Endothelial cell (in vitro differentiated cells): Measurements from ENCODE around the gene TLDC2. TPM values are rescaled to one million over a fixed set of nuclear protein-coding genes. Genes with fewer than 3 reads are reported as not detected.

Experiments used
- DNase-seq: peaks from one replicate; pipeline ENCODE4 v3.0.0; 2021; ENCODE audit warnings: low spot score
- H3K27ac Mint-ChIP-seq: one replicate; pipeline ENCODE4 v1.8.0; 2021; ENCODE audit warnings: mixed read lengths, inconsistent platforms; ENCODE audit not compliant: unreplicated experiment
- H3K27me3 Mint-ChIP-seq: one replicate; pipeline ENCODE4 v1.8.0; 2021; ENCODE audit warnings: mild to moderate bottlenecking, moderate library complexity, mixed read lengths, inconsistent platforms; ENCODE audit not compliant: unreplicated experiment
- H3K36me3 Mint-ChIP-seq: one replicate; pipeline ENCODE4 v1.8.0; 2021; ENCODE audit warnings: mild to moderate bottlenecking, low read depth, mixed read lengths, inconsistent platforms; ENCODE audit not compliant: unreplicated experiment
- H3K4me1 Mint-ChIP-seq: one replicate; pipeline ENCODE4 v1.8.0; 2021; ENCODE audit warnings: mild to moderate bottlenecking, mixed read lengths, inconsistent platforms; ENCODE audit not compliant: unreplicated experiment
- H3K4me3 Mint-ChIP-seq: one replicate; pipeline ENCODE4 v1.8.0; 2021; ENCODE audit warnings: mild to moderate bottlenecking, mixed read lengths, inconsistent platforms; ENCODE audit not compliant: unreplicated experiment
- H3K9me3 Mint-ChIP-seq: one replicate; pipeline ENCODE4 v1.8.0; 2021; ENCODE audit warnings: mixed read lengths, inconsistent platforms; ENCODE audit not compliant: unreplicated experiment
- long read RNA-seq: library from polyadenylated mRNA; unstranded; transcript quantifications from one replicate; pipeline ENCODE4 v2.0.0, GENCODE V29; 2020; ENCODE audit not compliant: unreplicated experiment
- total RNA-seq: library from RNA; stranded (reverse); fragmentation: NEBNext Ultra II Directional; extraction: Animal tissue kit (Norgen Biotek cat#: 25700); gene quantifications from one replicate; pipeline ENCODE4 v1.2.1, GENCODE V29; 2021; ENCODE audit not compliant: unreplicated experiment
- TF ChIP-seq, protein P1 (sequence below): fragments of 200-600 bp; sonication (generic); IDR thresholded peaks from one replicate; pipeline ENCODE4 v1.5.0; 2021; ENCODE audit warnings: antibody characterized with exemption; ENCODE audit not compliant: unreplicated experiment

Gene TLDC2
- total RNA-seq, result not detected
- long read RNA-seq, result 0 reads

DNA sequence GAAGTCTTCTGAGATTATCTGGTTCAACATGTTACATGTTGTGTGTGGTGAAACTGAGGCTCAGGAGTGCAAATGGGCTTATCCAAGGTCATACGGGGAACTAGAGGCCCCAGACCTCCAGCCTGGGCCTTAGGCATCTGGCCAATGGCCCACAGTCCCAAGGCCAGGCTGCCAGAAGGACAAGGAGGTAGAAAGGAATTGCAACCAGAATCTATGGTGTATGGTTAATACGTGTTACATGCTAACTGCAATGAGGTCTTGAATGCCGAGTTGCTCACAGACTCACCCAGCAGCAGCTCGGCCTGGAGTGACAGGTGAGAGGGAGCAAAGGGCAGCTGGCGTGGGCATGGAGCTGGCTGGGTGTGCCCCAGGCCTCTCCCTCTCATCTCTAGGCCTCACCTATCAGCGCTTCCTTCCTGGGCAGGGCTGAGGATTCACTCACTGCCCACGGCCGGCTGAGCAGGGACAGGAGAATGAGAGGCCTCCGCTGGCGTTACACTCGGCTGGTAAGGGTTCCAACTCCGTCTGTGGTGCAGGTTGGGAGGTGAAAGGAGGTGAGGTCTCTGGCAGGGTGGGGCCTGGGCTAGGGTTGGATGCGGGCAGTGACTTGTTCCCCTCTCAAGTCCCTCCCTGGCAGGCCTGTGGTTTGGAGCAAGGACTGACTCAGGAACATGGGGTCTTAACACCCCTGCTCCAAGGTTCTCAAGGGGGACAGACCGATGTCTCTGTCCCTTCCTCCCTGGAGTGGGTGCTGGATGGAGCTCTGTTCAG lies at the start of gene TLDC2:
Gene TLDC2, plus strand, starts transcription at position 437 of the 771 bp plus-strand sequence. Its CDS starts 37 bp downstream, at position 474.
- DNase-seq, result no peak
- Mint-ChIP-seq H3K27me3 (no peaks in the 10 kb centered on the region), H3K27ac (no peak within 1 kb of the TSS), H3K4me1 (peaks cover 3% of the 10 kb centered on the region), H3K36me3 (no peaks in the 10 kb centered on the region), H3K4me3 (no peak within 1 kb of the TSS), H3K9me3 (no peaks in the 10 kb centered on the region)
- TF ChIP-seq, protein P1, sequence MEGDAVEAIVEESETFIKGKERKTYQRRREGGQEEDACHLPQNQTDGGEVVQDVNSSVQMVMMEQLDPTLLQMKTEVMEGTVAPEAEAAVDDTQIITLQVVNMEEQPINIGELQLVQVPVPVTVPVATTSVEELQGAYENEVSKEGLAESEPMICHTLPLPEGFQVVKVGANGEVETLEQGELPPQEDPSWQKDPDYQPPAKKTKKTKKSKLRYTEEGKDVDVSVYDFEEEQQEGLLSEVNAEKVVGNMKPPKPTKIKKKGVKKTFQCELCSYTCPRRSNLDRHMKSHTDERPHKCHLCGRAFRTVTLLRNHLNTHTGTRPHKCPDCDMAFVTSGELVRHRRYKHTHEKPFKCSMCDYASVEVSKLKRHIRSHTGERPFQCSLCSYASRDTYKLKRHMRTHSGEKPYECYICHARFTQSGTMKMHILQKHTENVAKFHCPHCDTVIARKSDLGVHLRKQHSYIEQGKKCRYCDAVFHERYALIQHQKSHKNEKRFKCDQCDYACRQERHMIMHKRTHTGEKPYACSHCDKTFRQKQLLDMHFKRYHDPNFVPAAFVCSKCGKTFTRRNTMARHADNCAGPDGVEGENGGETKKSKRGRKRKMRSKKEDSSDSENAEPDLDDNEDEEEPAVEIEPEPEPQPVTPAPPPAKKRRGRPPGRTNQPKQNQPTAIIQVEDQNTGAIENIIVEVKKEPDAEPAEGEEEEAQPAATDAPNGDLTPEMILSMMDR, result no peak

DNA sequence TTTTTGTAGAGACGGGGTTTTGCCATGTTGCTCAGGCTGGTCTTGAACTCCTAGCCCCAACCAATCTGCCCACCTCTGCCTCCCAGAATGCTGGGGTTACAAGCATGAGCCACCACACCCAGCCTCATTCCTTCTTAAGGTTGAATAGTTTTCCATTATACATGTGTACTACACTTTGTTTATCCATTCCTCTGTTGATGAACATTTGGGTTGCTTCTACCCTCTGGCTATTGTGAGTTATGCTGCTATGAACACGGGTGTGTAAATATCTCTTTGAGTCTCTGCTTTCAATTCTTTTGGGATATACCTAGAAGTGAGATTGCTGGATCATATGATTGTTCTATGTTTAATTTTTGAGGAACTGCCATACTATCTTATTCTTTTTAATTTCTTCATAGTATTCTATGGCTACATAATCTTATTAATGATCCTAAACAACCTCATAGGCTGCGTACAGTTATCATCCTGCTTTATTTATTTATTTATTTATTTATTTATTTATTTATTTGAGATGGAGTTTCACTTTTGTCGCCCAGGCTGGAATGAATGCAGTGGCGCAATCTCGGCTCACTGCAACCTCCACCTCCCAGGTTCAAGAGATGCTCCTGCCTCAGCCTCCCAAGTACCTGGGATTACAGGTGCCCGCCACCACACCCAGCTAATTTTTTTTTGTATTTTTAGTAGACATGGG lies 49.2 kb upstream of the TLDC2 start:
- DNase-seq, result no peak
- H3K9me3 Mint-ChIP-seq, result no peaks in the 10 kb centered on the region
- no peaks in the 10 kb centered on the region for H3K4me1 Mint-ChIP-seq
- H3K27ac Mint-ChIP-seq, result no peak overlapping the region
- TF ChIP-seq, protein P1, result no peak
- peaks cover 1% of the 10 kb centered on the region for H3K27me3 Mint-ChIP-seq
- H3K36me3 Mint-ChIP-seq, result peaks cover 13% of the 10 kb centered on the region
- H3K4me3 Mint-ChIP-seq, result peak overlapping the region; percentile 4

DNA sequence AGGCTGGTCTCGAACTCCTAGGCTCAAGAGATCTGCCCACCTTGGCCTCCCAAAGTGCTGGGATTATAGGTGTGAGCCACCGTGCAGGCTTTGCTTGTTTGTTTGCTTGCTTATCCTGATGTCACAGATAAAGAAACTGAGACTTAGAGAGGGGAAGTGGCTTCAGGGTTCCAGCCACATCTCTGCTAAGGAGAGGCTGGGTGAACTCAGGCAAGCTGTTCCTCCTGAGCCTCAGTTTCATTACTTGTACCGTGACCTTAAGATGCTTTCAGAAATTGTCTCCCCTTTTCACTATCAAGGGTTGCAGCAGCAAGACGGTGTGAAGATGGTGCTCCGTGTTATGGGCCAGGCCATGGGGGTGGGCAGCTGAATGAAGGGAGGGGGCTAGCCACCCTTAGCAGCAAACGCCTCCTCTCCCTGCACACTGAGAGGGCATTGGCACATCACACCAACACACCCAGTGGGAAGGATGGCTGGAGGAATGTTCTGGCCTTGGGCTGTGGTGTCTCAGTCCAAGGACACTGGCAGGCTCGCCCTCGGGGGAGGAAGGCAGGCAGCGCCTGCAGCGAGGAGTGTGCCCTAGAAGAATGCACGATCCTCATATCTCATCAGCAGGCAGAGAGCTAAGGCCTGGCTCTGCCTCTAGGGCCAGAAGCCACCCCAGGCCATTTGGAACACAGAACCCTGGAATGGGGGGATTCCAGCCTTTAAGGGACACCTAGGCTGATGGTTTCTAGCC lies 48.2 kb upstream of the TLDC2 start:
- Mint-ChIP-seq H3K4me3 (no peak overlapping the region), H3K27me3 (peaks cover 4% of the 10 kb centered on the region), H3K27ac (no peak overlapping the region), H3K9me3 (no peaks in the 10 kb centered on the region), H3K36me3 (peaks cover 13% of the 10 kb centered on the region), H3K4me1 (no peaks in the 10 kb centered on the region)
- TF ChIP-seq, protein P1, result no peak
- DNase-seq, result no peak

DNA sequence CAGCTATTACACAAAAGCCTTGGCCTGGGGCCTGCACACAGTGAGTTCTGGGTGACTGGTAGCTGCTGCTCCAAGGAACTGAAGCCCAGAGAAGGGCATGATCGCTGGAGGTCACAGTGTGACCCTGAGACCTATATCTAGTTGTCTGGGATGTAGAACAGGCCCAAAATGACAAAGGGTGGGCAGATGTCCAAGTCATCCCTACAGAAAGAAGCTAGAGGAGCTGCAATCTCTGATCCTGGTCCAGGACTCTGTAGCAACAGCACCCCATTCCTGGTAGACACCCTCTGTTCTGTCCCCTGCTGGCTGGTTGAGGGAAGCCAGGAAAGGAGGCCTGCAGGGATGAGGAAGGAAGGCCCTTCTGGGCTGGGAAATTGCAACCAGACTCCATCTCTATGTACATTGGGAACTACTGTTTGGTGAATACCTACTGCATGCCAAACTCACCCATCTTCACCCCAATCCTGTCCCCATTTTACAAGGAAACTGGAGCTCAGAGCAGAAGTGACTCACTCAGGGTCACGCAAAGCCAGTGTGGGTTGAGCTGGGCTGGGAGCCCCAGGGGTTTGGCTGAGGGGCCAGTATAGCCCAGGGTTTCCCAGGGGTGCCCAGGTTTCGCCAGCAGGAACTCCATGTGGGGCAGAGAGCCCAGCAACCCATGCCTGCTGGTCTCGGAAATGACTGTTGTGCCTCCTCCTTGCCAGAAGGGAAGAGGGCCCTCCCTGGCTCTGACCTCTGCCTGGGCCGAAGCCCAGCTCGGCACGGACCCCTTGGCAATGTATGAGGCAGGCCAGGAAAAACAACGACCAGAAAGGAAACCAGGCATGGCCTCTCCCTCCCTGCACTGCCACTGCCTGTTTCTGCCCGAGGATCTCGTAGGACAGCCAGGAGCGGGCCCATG lies 44.9 kb upstream of the TLDC2 start:
- TF ChIP-seq, protein P1, result no peak
- H3K4me3 Mint-ChIP-seq, result no peak overlapping the region
- no peak overlapping the region for H3K27ac Mint-ChIP-seq
- H3K4me1 Mint-ChIP-seq, result peaks cover 2% of the 10 kb centered on the region
- no peaks in the 10 kb centered on the region for H3K9me3 Mint-ChIP-seq
- H3K36me3 Mint-ChIP-seq, result peaks cover 4% of the 10 kb centered on the region
- H3K27me3 Mint-ChIP-seq, result peaks cover 4% of the 10 kb centered on the region
- no peak for DNase-seq
